ENCODE measurements around the gene RNU5B-1. TPM values are rescaled to one million over a fixed set of nuclear protein-coding genes. Genes with fewer than 3 reads are reported as not detected.

Gene RNU5B-1
- total and polyA plus RNA-seq, 5 donors from 2014 or later, result not detected

DNA sequence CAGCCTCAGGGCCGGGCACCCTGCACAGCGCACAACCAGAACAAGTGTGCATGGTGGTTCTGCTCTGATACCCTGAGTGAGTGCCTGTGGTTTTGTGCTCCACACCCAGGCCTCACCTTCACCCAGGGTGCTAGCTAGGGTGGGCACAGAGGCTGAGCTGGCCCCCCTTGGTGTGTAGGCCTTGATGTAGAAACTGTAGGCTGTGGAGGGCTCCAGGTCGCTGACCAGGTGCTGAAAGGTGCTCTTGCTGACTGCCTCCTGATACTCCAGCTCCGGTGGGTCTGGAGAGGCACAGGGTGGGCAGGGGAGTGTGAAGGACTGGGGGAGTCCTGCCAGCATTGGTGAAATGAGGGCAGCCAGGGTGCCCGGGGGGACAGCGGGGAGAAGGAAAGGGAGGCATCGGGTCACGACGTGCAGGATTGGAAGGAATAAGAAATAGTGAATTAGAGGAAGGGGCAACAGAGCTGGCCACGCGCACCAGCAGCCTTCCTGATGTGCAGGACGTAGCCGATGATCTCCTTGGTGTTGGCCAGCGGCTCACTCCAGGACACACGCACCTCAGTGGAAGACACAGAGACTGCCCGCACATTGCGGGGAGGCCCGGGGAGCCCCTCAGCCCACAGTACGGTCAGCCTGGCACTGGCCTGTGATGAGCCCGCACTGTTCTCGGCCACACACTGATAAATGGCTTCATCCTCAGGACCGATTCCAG, 26.6 kb downstream of the RNU5B-1 start:
- Histone ChIP-seq H3K9me3 (ENCODE audit: control insufficient read depth in 2 of 2, low read length in 2 of 2) (no peaks in the 10 kb centered on the region), H3K36me3 (ENCODE audit: control insufficient read depth, insufficient read depth, low read length) (no peaks in the 10 kb centered on the region), H3K4me3 (ENCODE audit: low read depth, low read length) (no peak overlapping the region), H3K4me1 (ENCODE audit: control insufficient read depth, insufficient read depth, low read length, poor library complexity, severe bottlenecking) (no peaks in the 10 kb centered on the region), H3K27me3 (ENCODE audit: control insufficient read depth, insufficient read depth, low read length) (no peaks in the 10 kb centered on the region), H3K27ac (ENCODE audit: insufficient read depth, low read length, poor library complexity, severe bottlenecking) (no peak overlapping the region)
- peak overlapping the region in 1 of 3 donors; percentile 9 for H3K27ac Mint-ChIP-seq
- H3K4me1 Mint-ChIP-seq, result no peaks in the 10 kb centered on the region
- H3K36me3 Mint-ChIP-seq, result no peaks in the 10 kb centered on the region
- DNase-seq (no peak), ATAC-seq (ENCODE audit: low read depth in 2 of 2) (no peak)
- peaks cover 10% of the 10 kb centered on the region for H3K27me3 Mint-ChIP-seq
- H3K9me3 Mint-ChIP-seq, result peaks cover 0 to 1% (median 0%) of the 10 kb centered on the region in 7 donors
- no peak overlapping the region for H3K4me3 Mint-ChIP-seq

DNA sequence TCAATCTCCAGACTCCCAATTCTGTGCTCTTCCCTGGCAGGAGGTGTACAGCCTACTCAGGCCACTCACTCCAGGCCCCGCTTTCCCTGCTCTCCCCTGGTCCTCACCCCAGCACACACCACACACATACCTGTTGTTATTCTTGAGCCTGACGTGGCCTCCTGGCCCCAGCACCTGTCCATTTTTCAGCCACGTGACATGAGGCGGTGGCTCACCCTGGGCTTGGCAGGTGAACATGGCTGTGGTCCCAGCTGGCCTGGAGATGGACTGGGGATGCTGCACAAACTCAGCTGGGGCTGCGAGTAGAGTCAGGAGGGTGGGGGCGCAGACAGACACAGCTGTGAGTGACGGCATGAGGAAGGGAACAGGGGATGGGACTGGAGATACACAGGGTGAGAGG, 27.3 kb downstream of the RNU5B-1 start:
- Histone ChIP-seq H3K27ac (ENCODE audit: insufficient read depth, low read length, poor library complexity, severe bottlenecking) (no peak overlapping the region), H3K36me3 (ENCODE audit: control insufficient read depth, insufficient read depth, low read length) (no peaks in the 10 kb centered on the region), H3K27me3 (ENCODE audit: control insufficient read depth, insufficient read depth, low read length) (no peaks in the 10 kb centered on the region), H3K4me3 (ENCODE audit: low read depth, low read length) (no peak overlapping the region), H3K4me1 (ENCODE audit: control insufficient read depth, insufficient read depth, low read length, poor library complexity, severe bottlenecking) (no peaks in the 10 kb centered on the region), H3K9me3 (ENCODE audit: control insufficient read depth in 2 of 2, low read length in 2 of 2) (no peaks in the 10 kb centered on the region)
- no peaks in the 10 kb centered on the region for H3K4me1 Mint-ChIP-seq
- peaks cover 0 to 1% (median 0%) of the 10 kb centered on the region in 7 donors for H3K9me3 Mint-ChIP-seq
- ATAC-seq (ENCODE audit: low read depth in 2 of 2) (no peak), DNase-seq (no peak)
- peaks cover 7% of the 10 kb centered on the region for H3K27me3 Mint-ChIP-seq
- no peak overlapping the region for H3K27ac Mint-ChIP-seq
- no peak overlapping the region for H3K4me3 Mint-ChIP-seq
- no peaks in the 10 kb centered on the region for H3K36me3 Mint-ChIP-seq

DNA sequence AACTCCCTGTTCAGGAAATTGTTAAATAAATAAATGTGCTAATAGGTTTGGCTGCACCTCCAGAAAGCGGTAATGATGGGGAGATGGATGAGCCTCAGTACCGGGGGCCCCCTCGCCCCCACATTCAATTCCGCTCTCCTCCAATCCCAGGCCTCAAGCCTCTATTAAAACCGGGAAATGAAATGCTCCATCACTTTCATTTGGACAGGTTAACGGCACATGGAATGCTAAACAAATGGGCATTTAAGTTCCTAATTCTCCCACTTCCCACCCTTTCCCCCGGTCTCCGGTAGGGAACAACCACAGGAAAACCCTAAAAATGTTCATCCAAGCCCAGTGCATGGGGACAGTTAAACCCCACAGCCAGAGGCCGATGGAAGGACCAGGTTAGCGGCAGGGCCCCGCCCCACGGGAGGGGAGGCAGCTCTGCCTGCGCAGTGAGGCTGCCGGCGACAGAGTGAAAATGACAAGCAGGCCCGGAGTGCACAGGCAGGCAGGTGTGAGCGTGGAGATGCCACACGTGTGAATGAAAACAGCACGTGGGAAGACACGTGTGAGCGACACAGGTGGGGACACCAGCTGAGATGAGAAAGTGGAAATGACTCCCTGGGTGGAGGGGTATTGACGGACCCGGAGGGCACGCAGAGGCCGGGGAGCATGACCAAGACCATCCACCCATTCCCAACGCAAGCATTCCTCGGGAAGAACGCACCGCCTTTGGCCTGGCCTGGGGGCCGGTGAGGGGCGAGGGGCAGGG, 28.1 kb downstream of the RNU5B-1 start:
- no peaks in the 10 kb centered on the region for H3K36me3 ChIP-seq (ENCODE audit: control insufficient read depth, insufficient read depth, low read length)
- H3K9me3 Mint-ChIP-seq, result peaks cover 0 to 1% (median 0%) of the 10 kb centered on the region in 7 donors
- H3K9me3 ChIP-seq (ENCODE audit: control insufficient read depth in 2 of 2, low read length in 2 of 2), result no peaks in the 10 kb centered on the region
- H3K4me3 Mint-ChIP-seq, result no peak overlapping the region
- no peak overlapping the region for H3K27ac Mint-ChIP-seq
- no peaks in the 10 kb centered on the region for H3K4me1 Mint-ChIP-seq
- H3K27me3 Mint-ChIP-seq, result peaks cover 7% of the 10 kb centered on the region
- ATAC-seq (ENCODE audit: low read depth in 2 of 2) (no peak), DNase-seq (no peak)
- H3K27me3 ChIP-seq (ENCODE audit: control insufficient read depth, insufficient read depth, low read length), result no peaks in the 10 kb centered on the region
- H3K36me3 Mint-ChIP-seq, result no peaks in the 10 kb centered on the region
- no peak overlapping the region for H3K27ac ChIP-seq (ENCODE audit: insufficient read depth, low read length, poor library complexity, severe bottlenecking)
- no peaks in the 10 kb centered on the region for H3K4me1 ChIP-seq (ENCODE audit: control insufficient read depth, insufficient read depth, low read length, poor library complexity, severe bottlenecking)
- no peak overlapping the region for H3K4me3 ChIP-seq (ENCODE audit: low read depth, low read length)

DNA sequence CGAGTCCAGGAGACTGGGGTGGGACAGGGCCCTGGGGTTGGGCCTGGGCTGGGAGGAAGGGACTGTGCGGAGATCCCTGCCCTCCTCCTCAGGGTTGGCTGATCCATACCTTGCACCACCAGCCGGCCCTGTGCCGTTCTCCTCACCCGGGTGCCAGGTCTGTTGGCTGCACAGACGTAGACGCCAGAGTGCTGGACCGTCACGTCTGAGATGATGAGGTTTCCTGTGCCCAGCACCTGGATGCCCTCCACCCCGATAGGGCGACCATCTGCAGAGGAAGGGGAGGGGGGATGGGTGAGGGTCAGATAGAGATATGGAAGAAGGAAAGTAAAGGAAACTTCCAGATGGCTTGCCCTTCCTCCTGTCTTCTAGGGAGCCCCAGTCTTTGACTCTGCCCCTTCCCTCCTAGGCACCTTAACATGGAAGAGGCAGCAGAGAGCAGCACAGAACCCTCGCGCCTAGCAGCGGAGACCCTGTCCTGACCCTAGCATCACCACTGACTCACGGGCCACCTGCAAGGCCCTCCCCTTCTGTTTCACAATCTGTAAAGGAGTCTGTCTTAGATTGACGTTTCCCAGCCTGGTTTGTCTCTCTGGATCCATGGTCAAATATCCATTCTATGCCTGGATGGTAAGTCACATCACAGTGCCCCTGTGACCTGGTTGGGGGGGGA, 28.8 kb downstream of the RNU5B-1 start:
- DNase-seq (no peak), ATAC-seq (ENCODE audit: low read depth in 2 of 2) (no peak)
- no peak overlapping the region for H3K27ac ChIP-seq (ENCODE audit: insufficient read depth, low read length, poor library complexity, severe bottlenecking)
- no peaks in the 10 kb centered on the region for H3K4me1 Mint-ChIP-seq
- no peak overlapping the region for H3K4me3 Mint-ChIP-seq
- no peaks in the 10 kb centered on the region for H3K36me3 ChIP-seq (ENCODE audit: control insufficient read depth, insufficient read depth, low read length)
- H3K9me3 Mint-ChIP-seq, result no peaks in the 10 kb centered on the region
- H3K4me3 ChIP-seq (ENCODE audit: low read depth, low read length), result no peak overlapping the region
- H3K9me3 ChIP-seq (ENCODE audit: control insufficient read depth in 2 of 2, low read length in 2 of 2), result no peaks in the 10 kb centered on the region
- peaks cover 7% of the 10 kb centered on the region for H3K27me3 Mint-ChIP-seq
- H3K27ac Mint-ChIP-seq, result no peak overlapping the region
- H3K27me3 ChIP-seq (ENCODE audit: control insufficient read depth, insufficient read depth, low read length), result no peaks in the 10 kb centered on the region
- H3K4me1 ChIP-seq (ENCODE audit: control insufficient read depth, insufficient read depth, low read length, poor library complexity, severe bottlenecking), result no peaks in the 10 kb centered on the region
- no peaks in the 10 kb centered on the region for H3K36me3 Mint-ChIP-seq

DNA sequence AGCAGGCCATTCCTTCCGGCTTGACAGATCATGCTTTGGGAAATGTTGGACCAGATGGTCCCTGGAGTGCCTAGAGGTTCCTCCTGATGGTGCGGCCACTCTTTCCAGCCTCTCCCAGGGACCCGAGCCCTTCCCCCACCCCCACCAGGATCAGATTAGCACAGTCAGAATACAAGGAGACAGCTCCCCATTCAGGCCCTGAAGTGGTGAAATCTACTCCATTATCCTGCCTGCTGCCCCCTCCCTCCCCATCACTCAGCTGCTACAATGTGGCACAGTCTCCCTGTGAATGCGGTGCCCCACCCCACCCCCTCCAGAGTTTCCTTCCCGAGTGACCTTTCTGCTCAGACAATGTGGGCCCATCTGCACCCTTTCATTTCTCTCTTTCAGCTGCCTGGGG, 29.4 kb downstream of the RNU5B-1 start:
- no peaks in the 10 kb centered on the region for H3K36me3 ChIP-seq (ENCODE audit: control insufficient read depth, insufficient read depth, low read length)
- DNase-seq, result no peak
- no peak overlapping the region for H3K4me3 ChIP-seq (ENCODE audit: low read depth, low read length)
- no peaks in the 10 kb centered on the region for H3K27me3 ChIP-seq (ENCODE audit: control insufficient read depth, insufficient read depth, low read length)
- Mint-ChIP-seq H3K4me1 (no peaks in the 10 kb centered on the region), H3K4me3 (no peak overlapping the region), H3K27me3 (peaks cover 10% of the 10 kb centered on the region), H3K27ac (peak overlapping the region in 1 of 3 donors; percentile 26), H3K36me3 (no peaks in the 10 kb centered on the region), H3K9me3 (no peaks in the 10 kb centered on the region)
- H3K4me1 ChIP-seq (ENCODE audit: control insufficient read depth, insufficient read depth, low read length, poor library complexity, severe bottlenecking), result no peaks in the 10 kb centered on the region
- no peaks in the 10 kb centered on the region for H3K9me3 ChIP-seq (ENCODE audit: control insufficient read depth in 2 of 2, low read length in 2 of 2)
- ATAC-seq (ENCODE audit: low read depth in 2 of 2), result no peak
- no peak overlapping the region for H3K27ac ChIP-seq (ENCODE audit: insufficient read depth, low read length, poor library complexity, severe bottlenecking)

DNA sequence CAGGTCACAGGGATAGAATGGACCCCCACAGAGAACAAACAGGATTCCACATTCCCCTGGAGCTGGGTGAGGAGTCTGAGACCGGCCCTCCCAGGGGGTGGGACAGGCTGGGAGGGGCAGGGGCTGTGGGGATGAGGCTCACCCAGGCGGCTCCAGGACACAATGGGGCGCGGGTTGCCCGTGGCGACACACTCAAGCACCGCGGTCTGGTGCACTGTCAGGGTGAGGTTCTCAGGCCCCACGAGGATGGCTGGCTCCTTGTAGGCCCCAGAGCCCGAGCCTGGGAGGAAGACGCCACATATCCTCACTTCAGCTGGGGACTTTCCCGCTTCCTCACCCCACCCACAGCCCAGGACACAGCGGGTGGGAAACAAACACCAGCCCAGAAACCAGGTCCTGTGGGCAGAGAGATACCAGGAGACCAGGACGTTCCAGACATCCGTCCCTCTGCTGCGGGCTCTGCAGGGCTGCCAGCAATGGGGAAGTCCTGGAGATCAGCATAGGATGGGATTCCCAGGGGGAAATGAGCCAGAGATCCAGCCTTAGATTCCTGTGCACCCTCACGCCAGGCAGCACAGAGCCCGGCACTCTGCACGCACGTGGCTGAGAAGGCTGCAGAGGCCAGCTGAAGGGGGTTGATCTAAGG, 30.2 kb downstream of the RNU5B-1 start:
- no peak overlapping the region for H3K27ac ChIP-seq (ENCODE audit: insufficient read depth, low read length, poor library complexity, severe bottlenecking)
- H3K9me3 ChIP-seq (ENCODE audit: control insufficient read depth in 2 of 2, low read length in 2 of 2), result no peaks in the 10 kb centered on the region
- Mint-ChIP-seq H3K4me1 (peaks cover 0 to 2% (median 0%) of the 10 kb centered on the region in 4 donors), H3K27ac (no peak overlapping the region), H3K9me3 (no peaks in the 10 kb centered on the region), H3K4me3 (no peak overlapping the region), H3K27me3 (peaks cover 12% of the 10 kb centered on the region), H3K36me3 (no peaks in the 10 kb centered on the region)
- ATAC-seq (ENCODE audit: low read depth in 2 of 2) (no peak), DNase-seq (no peak)
- H3K4me3 ChIP-seq (ENCODE audit: low read depth, low read length), result no peak overlapping the region
- H3K27me3 ChIP-seq (ENCODE audit: control insufficient read depth, insufficient read depth, low read length), result no peaks in the 10 kb centered on the region
- no peaks in the 10 kb centered on the region for H3K4me1 ChIP-seq (ENCODE audit: control insufficient read depth, insufficient read depth, low read length, poor library complexity, severe bottlenecking)
- no peaks in the 10 kb centered on the region for H3K36me3 ChIP-seq (ENCODE audit: control insufficient read depth, insufficient read depth, low read length)

DNA sequence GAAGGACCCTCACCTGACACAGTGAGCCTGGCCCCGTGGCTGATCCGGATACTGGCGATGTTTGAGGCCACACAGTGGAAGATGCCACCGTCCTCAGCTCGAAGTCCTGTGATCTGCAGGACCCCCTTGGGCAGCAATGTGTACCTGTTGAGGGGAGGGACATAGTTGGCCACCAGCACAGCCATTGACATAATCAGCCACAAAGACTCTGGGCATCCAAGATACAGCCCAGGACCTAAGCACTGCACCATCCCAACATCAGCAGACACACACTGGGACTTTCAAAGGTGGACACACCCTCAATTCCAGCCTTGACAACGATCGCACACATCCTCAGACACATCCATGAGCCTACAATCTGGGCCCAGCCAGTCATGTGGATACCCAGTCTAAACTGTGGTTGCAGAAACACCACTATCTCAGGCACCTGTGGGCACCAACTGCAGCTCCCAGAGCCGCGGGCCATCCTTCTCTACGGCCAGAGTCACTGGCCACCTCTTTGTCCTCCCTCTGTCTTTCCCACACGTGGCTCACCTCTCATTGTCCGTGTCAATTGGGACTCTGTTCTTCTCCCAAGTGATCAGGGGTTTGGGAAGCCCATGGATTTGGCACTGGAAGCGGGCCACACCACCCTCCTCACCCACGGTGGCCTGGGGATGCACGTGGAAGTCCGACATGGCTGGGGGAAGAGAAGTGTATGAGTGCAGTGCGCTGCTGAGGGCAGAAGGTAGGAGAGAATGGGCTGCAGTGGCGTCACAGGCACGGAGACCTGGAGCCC, 31.0 kb downstream of the RNU5B-1 start:
- Mint-ChIP-seq H3K27ac (no peak overlapping the region), H3K27me3 (peaks cover 14% of the 10 kb centered on the region)

More for the DNA sequence above, 31.0 kb downstream of the RNU5B-1 start:
- Mint-ChIP-seq H3K9me3 (no peaks in the 10 kb centered on the region), H3K36me3 (no peaks in the 10 kb centered on the region), H3K4me1 (peaks cover 0 to 2% (median 0%) of the 10 kb centered on the region in 4 donors), H3K4me3 (no peak overlapping the region)
- Histone ChIP-seq H3K36me3 (ENCODE audit: control insufficient read depth, insufficient read depth, low read length) (no peaks in the 10 kb centered on the region), H3K27me3 (ENCODE audit: control insufficient read depth, insufficient read depth, low read length) (no peaks in the 10 kb centered on the region), H3K27ac (ENCODE audit: insufficient read depth, low read length, poor library complexity, severe bottlenecking) (no peak overlapping the region), H3K9me3 (ENCODE audit: control insufficient read depth in 2 of 2, low read length in 2 of 2) (no peaks in the 10 kb centered on the region), H3K4me3 (ENCODE audit: low read depth, low read length) (no peak overlapping the region), H3K4me1 (ENCODE audit: control insufficient read depth, insufficient read depth, low read length, poor library complexity, severe bottlenecking) (no peaks in the 10 kb centered on the region)
- ATAC-seq (ENCODE audit: low read depth in 2 of 2) (no peak), DNase-seq (no peak)

Measured in CD4-positive, CD25-positive, alpha-beta regulatory T cell (primary cell).